Activated CD4-positive, alpha-beta T cell treated with anti-CD3 and anti-CD28 coated beads for 4 hours (primary cell): Measurements from ENCODE around the gene EMX1.
A peak's percentile ranks its signal among the peaks of the same experiment; 100 is the strongest.

ENCODE experiments used
- DNase-seq, 2 donors: peaks; one replicate each; pipeline ENCODE4 v3.0.0-alpha.2; 2020

The EMX1 gene

GRCh38 chr2:72945450-72946019 is 28.2 kb downstream of the EMX1 start:
- no peak for DNase-seq

GRCh38 chr2:72946466-72946865 is 29.1 kb downstream of the EMX1 start:
- no peak for DNase-seq

- no peak for DNase-seq
These were observed 30.9 kb downstream of the EMX1 start for GRCh38 chr2:72947952-72948830.

- no peak for DNase-seq
These were observed 31.7 kb downstream of the EMX1 start for GRCh38 chr2:72949045-72949444.

- no peak for DNase-seq
These were observed 32.3 kb downstream of the EMX1 start for GRCh38 chr2:72949642-72950041.

GRCh38 chr2:72950558-72951255 is 33.4 kb downstream of the EMX1 start:
- no peak for DNase-seq

GRCh38 chr2:72951303-72952095 is 34.2 kb downstream of the EMX1 start:
- no peak for DNase-seq

GRCh38 chr2:72952110-72952823 is 34.9 kb downstream of the EMX1 start:
- DNase-seq, result no peak

- DNase-seq, result no peak
These were observed 35.6 kb downstream of the EMX1 start for GRCh38 chr2:72952961-72953360.

- DNase-seq, result no peak
These were observed 36.2 kb downstream of the EMX1 start for GRCh38 chr2:72953528-72953927.

- DNase-seq, result peak in 1 of 2 donors; percentile 7
These were observed 36.7 kb downstream of the EMX1 start for GRCh38 chr2:72953976-72954375.

GRCh38 chr2:72954376-72955227 is 37.3 kb downstream of the EMX1 start:
- no peak for DNase-seq

GRCh38 chr2:72955228-72956049 is 38.1 kb downstream of the EMX1 start:
- DNase-seq, result no peak

GRCh38 chr2:72956050-72956395 is 38.7 kb downstream of the EMX1 start:
- no peak for DNase-seq

GRCh38 chr2:72956936-72957335 is 39.6 kb downstream of the EMX1 start:
- DNase-seq, result no peak

- no peak for DNase-seq
These were observed 41.4 kb downstream of the EMX1 start for GRCh38 chr2:72958542-72959385.

- DNase-seq, result no peak
These were observed 42.2 kb downstream of the EMX1 start for GRCh38 chr2:72959554-72959953.

GRCh38 chr2:72959995-72960981 is 43.0 kb downstream of the EMX1 start:
- no peak for DNase-seq
